ENCODE results near the gene TRAPPC1. TPM values are rescaled to one million over a fixed set of nuclear protein-coding genes. Genes with fewer than 3 reads are reported as not detected.
A peak's percentile ranks its signal among the peaks of the same experiment; 100 is the strongest.

The TRAPPC1 gene
- total RNA-seq, 1 donor from 2014 or later = 129 TPM

GRCh38 chr17:7922845-7923628 is 8.7 kb downstream of the TRAPPC1 start:
- TF ChIP-seq CTCF (IDR thresholded peaks at IDR 0.05) = no peak
- ChIA-PET POLR2A (interaction anchor here (0.5 to 1.3 kb wide), 2 partner anchors 10 to 707 kb away, joined by 3 to 5 read pairs; partner anchors contain the start of genes CNTROB and MYH10), CTCF (interaction anchor here (1.9 kb wide), 1 partner anchor 67 kb away, joined by 9 read pairs; no protein-coding TSS in a partner anchor)
- peak overlapping the region; percentile 82 for H3K4me3 Mint-ChIP-seq
- ATAC-seq (ENCODE audit: low read depth) = peak; percentile 98
- H3K27ac Mint-ChIP-seq = peak overlapping the region; percentile 80
- H3K36me3 Mint-ChIP-seq (ENCODE audit: low read depth) = peaks cover 3% of the 10 kb centered on the region
- DNase-seq = peak; percentile 71
- H3K4me1 Mint-ChIP-seq = peaks cover 19% of the 10 kb centered on the region
- no peaks in the 10 kb centered on the region for H3K27me3 Mint-ChIP-seq
- intact Hi-C loops (cut with micrococcal nuclease) = loop anchor here (1.0 kb wide), 3 partner anchors 8 to 13 kb away; partner anchors contain the start of gene CNTROB
- H3K9me3 Mint-ChIP-seq = no peaks in the 10 kb centered on the region

- DNase-seq = no peak
- Mint-ChIP-seq H3K27ac (peak overlapping the region; percentile 80), H3K4me1 (peaks cover 19% of the 10 kb centered on the region), H3K36me3 (ENCODE audit: low read depth) (no peaks in the 10 kb centered on the region), H3K27me3 (no peaks in the 10 kb centered on the region), H3K4me3 (peak overlapping the region; percentile 82), H3K9me3 (no peaks in the 10 kb centered on the region)
- POLR2A ChIA-PET = interaction anchor here (0.6 to 1.3 kb wide), 2 partner anchors 10 to 63 kb away, joined by 3 to 5 read pairs; partner anchors contain the start of gene CNTROB
- peak; percentile 25 for ATAC-seq (ENCODE audit: low read depth)
- intact Hi-C loops (cut with micrococcal nuclease) = loop anchor here (1.0 kb wide), 2 partner anchors 10 to 12 kb away; partner anchors contain the start of gene CNTROB
- CTCF ChIA-PET = interaction anchor here (0.9 to 1.9 kb wide), 2 partner anchors 67 to 135 kb away, joined by 3 to 9 read pairs; no protein-coding TSS in a partner anchor
- TF ChIP-seq CTCF (IDR thresholded peaks at IDR 0.05) = no peak
Observed at GRCh38 chr17:7922269-7922844, 9.4 kb downstream of the TRAPPC1 start.

- ChIA-PET CTCF (interaction anchor here (1.1 to 2.8 kb wide), 3 partner anchors 72 to 125 kb away, joined by 3 to 22 read pairs (median 17); no protein-coding TSS in a partner anchor), POLR2A (interaction anchor here (0.7 to 4.4 kb wide), 8 partner anchors 10 to 85 kb away, joined by 3 to 58 read pairs (median 4); partner anchors contain the start of genes CNTROB, GUCY2D and TRAPPC1)
- ATAC-seq (ENCODE audit: low read depth) (no peak), DNase-seq (no peak)
- no peak for TF ChIP-seq CTCF (IDR thresholded peaks at IDR 0.05)
- Mint-ChIP-seq H3K36me3 (ENCODE audit: low read depth) (peaks cover 4% of the 10 kb centered on the region), H3K4me3 (peak overlapping the region; percentile 91), H3K4me1 (peaks cover 26% of the 10 kb centered on the region), H3K27ac (peak overlapping the region; percentile 76), H3K27me3 (no peaks in the 10 kb centered on the region), H3K9me3 (no peaks in the 10 kb centered on the region)
- intact Hi-C loops (cut with micrococcal nuclease) = no loop called here
Observed at GRCh38 chr17:7916808-7917207, 14.9 kb downstream of the TRAPPC1 start.

- intact Hi-C loops (cut with micrococcal nuclease) = no loop called here
- no peak for DNase-seq
- peak overlapping the region; percentile 76 for H3K27ac Mint-ChIP-seq
- ATAC-seq (ENCODE audit: low read depth) = no peak
- peaks cover 23% of the 10 kb centered on the region for H3K4me1 Mint-ChIP-seq
- ChIA-PET POLR2A (interaction anchor here (0.6 to 4.4 kb wide), 13 partner anchors 10 to 332 kb away, joined by 3 to 58 read pairs (median 6); partner anchors contain the start of genes CNTROB, CTC1, CYB5D1 and GUCY2D), CTCF (interaction anchor here (1.1 to 2.8 kb wide), 8 partner anchors 15 to 157 kb away, joined by 3 to 22 read pairs (median 6); partner anchors contain the start of genes CNTROB and TRAPPC1)
- H3K9me3 Mint-ChIP-seq = no peaks in the 10 kb centered on the region
- no peak for TF ChIP-seq CTCF (IDR thresholded peaks at IDR 0.05)
- peak overlapping the region; percentile 91 for H3K4me3 Mint-ChIP-seq
- peaks cover 7% of the 10 kb centered on the region for H3K36me3 Mint-ChIP-seq (ENCODE audit: low read depth)
- no peaks in the 10 kb centered on the region for H3K27me3 Mint-ChIP-seq
Observed at GRCh38 chr17:7916385-7916682, 15.4 kb downstream of the TRAPPC1 start.

Measured in activated B cell treated with CpG ODN at 0.5 μM for 24 hours (primary cell).